B cell (primary cell): ENCODE data around the gene EYA4. TPM values are rescaled to one million over a fixed set of nuclear protein-coding genes. Genes with fewer than 3 reads are reported as not detected.

Source experiments
- ATAC-seq: fragments of 200-7000 bp; cut with Tn5 transposase; one replicate; pipeline ENCODE4 v1.10.0; 2021; ENCODE audit warnings: low read depth, mild to moderate bottlenecking, moderate number of reproducible peaks, moderate library complexity
- CTCF ChIA-PET: fragments of 350-600 bp; sonication (Branson Sonifier 250); formaldehyde crosslinking; loops from one replicate; lab custom pipeline; 2021; ENCODE audit warnings: antibody characterized with exemption, inconsistent platforms; lab: Charles Lee
- POLR2A ChIA-PET: fragments of 350-600 bp; sonication (Branson Sonifier 250); formaldehyde crosslinking; loops from one replicate; lab custom pipeline; 2021; ENCODE audit warnings: antibody characterized with exemption; lab: Charles Lee
- DNase-seq: peaks from one replicate; pipeline ENCODE4 v3.0.0; 2013
- H2AFZ ChIP-seq: 2 replicates; pipeline ENCODE4 v1.6.1; 2012; ENCODE audit warnings: mild to moderate bottlenecking, low read depth, low read length; ENCODE audit not compliant: insufficient read depth, poor library complexity, severe bottlenecking
- H3K27ac ChIP-seq, 2 donors: 1 replicate in 1 of 2; 2 replicates in 1 of 2; pipeline ENCODE4 v1.5.1; 2012 to 2013; ENCODE audit warnings: low read length in 2 of 2, mild to moderate bottlenecking in 2 of 2, moderate library complexity in 1 of 2
- H3K27me3 ChIP-seq, 4 experiments: fragments of 200-600 bp in 1 of 4; sonication (generic) in 1 of 4; replicated peaks in 1 of 4; 1 replicate in 2 of 4; 2 replicates in 2 of 4; pipeline versions ENCODE4 v1.6.1 to v1.7.0; 2013 to 2016; ENCODE audit warnings: low read length in 3 of 4, mild to moderate bottlenecking in 2 of 4, mixed read lengths in 1 of 4, moderate library complexity in 1 of 4; ENCODE audit not compliant: insufficient read depth in 4 of 4, control insufficient read depth in 3 of 4; ENCODE audit errors: control extremely low read depth in 1 of 4
- H3K36me3 ChIP-seq, 2 experiments: replicated peaks in 1 of 2; 1 replicate in 1 of 2; 2 replicates in 1 of 2; pipeline versions ENCODE4 v1.6.1 to v1.7.1; 2013; ENCODE audit warnings: low read length in 1 of 2; ENCODE audit not compliant: insufficient read depth in 2 of 2, control insufficient read depth in 1 of 2; ENCODE audit errors: control extremely low read depth in 1 of 2, extremely low read depth in 1 of 2
- H3K4me1 ChIP-seq, 2 donors: fragments of 200-600 bp in 1 of 2; sonication (generic) in 1 of 2; 1 replicate in 1 of 2; 2 replicates in 1 of 2; pipeline versions ENCODE4 v1.5.1 to v1.6.1; 2013 to 2017; ENCODE audit warnings: low read length in 2 of 2; ENCODE audit not compliant: control insufficient read depth in 2 of 2, insufficient read depth in 2 of 2
- H3K4me2 ChIP-seq: replicated peaks from 2 replicates; pipeline ENCODE3; 2012; ENCODE audit warnings: mild to moderate bottlenecking, low read depth, low read length; ENCODE audit not compliant: poor library complexity, severe bottlenecking
- H3K4me3 ChIP-seq, 5 experiments: fragments of 200-600 bp in 1 of 5; sonication (generic) in 1 of 5; 1 replicate in 3 of 5; 2 replicates in 2 of 5; pipeline versions ENCODE4 v1.5.1 to v1.7.0; 2011 to 2016; ENCODE audit warnings: low read length in 4 of 5, mild to moderate bottlenecking in 4 of 5, low read depth in 2 of 5, control low read depth in 1 of 5, moderate library complexity in 1 of 5; ENCODE audit not compliant: insufficient read depth in 1 of 5; ENCODE audit errors: control extremely low read depth in 1 of 5, extremely low read depth in 1 of 5
- H3K79me2 ChIP-seq: fragments of 200-600 bp; sonication (generic); one replicate; pipeline ENCODE4 v1.6.0; 2016; ENCODE audit warnings: low read length; ENCODE audit not compliant: control insufficient read depth, insufficient read depth
- H3K9ac ChIP-seq: fragments of 200-600 bp; sonication (generic); 2 replicates; pipeline ENCODE4 v1.6.1; 2017; ENCODE audit warnings: mild to moderate bottlenecking, low read length, moderate library complexity
- H3K9me3 ChIP-seq, 3 donors: one replicate each; pipeline versions ENCODE4 v1.6.1 to v1.7.1; 2013; ENCODE audit warnings: low read length in 2 of 3; ENCODE audit not compliant: control insufficient read depth in 2 of 3, insufficient read depth in 1 of 3; ENCODE audit errors: control extremely low read depth in 1 of 3
- H4K20me1 ChIP-seq: 2 replicates; pipeline ENCODE4 v1.6.0; 2012; ENCODE audit warnings: mild to moderate bottlenecking, low read length; ENCODE audit not compliant: insufficient read depth, control insufficient read depth, poor library complexity, severe bottlenecking
- H3K27ac Mint-ChIP-seq: one replicate; pipeline ENCODE4 v1.8.0; 2021; ENCODE audit warnings: mixed read lengths
- H3K27me3 Mint-ChIP-seq: one replicate; pipeline ENCODE4 v1.8.0; 2021; ENCODE audit warnings: mixed read lengths
- H3K4me1 Mint-ChIP-seq: one replicate; pipeline ENCODE4 v1.8.0; 2021; ENCODE audit warnings: mixed read lengths
- H3K4me3 Mint-ChIP-seq: one replicate; pipeline ENCODE4 v1.8.0; 2021; ENCODE audit warnings: mixed read lengths
- H3K9me3 Mint-ChIP-seq: one replicate; pipeline ENCODE4 v1.8.0; 2022; ENCODE audit warnings: mixed read lengths; ENCODE audit not compliant: insufficient read depth
- EZH2 ChIP-seq: IDR thresholded peaks from 2 replicates; pipeline ENCODE4 v1.6.1; 2012; ENCODE audit warnings: borderline replicate concordance, low read depth, mild to moderate bottlenecking, moderate library complexity, low read length; ENCODE audit not compliant: insufficient read depth, poor library complexity, severe bottlenecking
- WGBS: methylation state at CpG from one replicate; pipeline ENCODE4 v1.1.5; 2013; ENCODE audit warnings: missing lambda C conversion rate; ENCODE audit not compliant: insufficient coverage; 5-methylcytosine and 5-hydroxymethylcytosine counted together
- intact Hi-C: fragments of 100-400 bp; cut with micrococcal nuclease; formaldehyde crosslinking; loops from one replicate; pipeline ENCODE4 v1.10.0; 2022
- polyA plus RNA-seq: library from polyadenylated mRNA; depleted of rRNA; stranded (reverse); fragments of >200 nt; gene quantifications from 2 replicates; pipeline ENCODE4 v1.2.3, GENCODE V29; 2012
- total RNA-seq, 2 donors: library from RNA; stranded (reverse); fragments of 120-200 nt in 1 of 2; gene quantifications; 1 replicate in 1 of 2; 2 replicates in 1 of 2; pipeline versions ENCODE4 v1.2.3 to v1.2.4, GENCODE V29; 2013 to 2022
- TF ChIP-seq, protein P1 (sequence below): fragments of 200-600 bp; IDR thresholded peaks from one replicate; pipeline ENCODE4 v1.8.0; 2022; ENCODE audit warnings: antibody characterized with exemption, mild to moderate bottlenecking

EYA4 gene
- total and polyA plus RNA-seq, 2 donors (not counting 1 experiment from before 2014, with no cell fraction given) = 0.49 TPM; not detected in 1

DNA sequence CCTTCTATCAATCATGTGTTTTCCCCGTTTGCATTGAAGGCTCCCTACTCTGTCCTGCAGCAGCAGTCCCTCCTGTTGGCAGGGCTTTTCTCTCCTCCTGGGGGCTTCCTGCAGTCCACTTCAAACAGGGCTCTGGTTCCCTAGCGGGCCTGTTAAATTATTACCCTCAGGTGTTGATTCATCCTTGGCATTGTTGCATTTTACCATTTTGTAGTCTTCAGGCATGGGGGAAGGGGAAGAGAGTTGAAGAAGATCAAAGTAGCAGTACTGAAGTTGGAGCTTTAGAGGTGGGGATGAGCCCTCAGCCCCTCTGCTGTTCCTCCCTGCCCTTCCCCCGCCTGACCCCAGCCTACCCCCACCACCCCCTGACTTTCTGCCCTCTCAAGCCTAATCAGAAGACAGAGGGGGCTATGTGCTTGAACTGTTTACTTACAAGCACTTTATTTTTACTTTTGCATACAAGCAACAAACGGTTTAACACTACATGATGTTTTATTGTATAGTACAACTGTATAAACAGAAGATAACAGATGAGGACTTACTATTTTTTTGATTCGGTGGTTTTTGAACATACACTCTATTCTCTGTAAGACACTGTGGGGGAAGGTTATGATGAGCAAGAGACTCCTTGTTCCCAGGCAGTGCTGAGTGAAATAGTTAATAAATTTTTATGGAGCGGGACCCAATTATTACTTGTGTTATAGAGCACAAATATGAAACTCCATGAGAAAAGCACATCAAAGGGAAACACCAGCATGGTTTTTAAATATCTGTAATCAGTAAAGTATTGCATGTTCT is 169.7 kb downstream of the EYA4 start:
- Mint-ChIP-seq H3K4me3 (no peak overlapping the region), H3K4me1 (no peaks in the 10 kb centered on the region), H3K9me3 (no peaks in the 10 kb centered on the region), H3K27ac (no peak overlapping the region), H3K27me3 (no peaks in the 10 kb centered on the region)
- POLR2A ChIA-PET = no interaction called here
- H3K9ac ChIP-seq = no peak overlapping the region
- no peak overlapping the region for H3K27ac ChIP-seq
- ATAC-seq (no peak), DNase-seq (no peak)
- no peaks in the 10 kb centered on the region for H3K79me2 ChIP-seq
- TF ChIP-seq, protein P1, sequence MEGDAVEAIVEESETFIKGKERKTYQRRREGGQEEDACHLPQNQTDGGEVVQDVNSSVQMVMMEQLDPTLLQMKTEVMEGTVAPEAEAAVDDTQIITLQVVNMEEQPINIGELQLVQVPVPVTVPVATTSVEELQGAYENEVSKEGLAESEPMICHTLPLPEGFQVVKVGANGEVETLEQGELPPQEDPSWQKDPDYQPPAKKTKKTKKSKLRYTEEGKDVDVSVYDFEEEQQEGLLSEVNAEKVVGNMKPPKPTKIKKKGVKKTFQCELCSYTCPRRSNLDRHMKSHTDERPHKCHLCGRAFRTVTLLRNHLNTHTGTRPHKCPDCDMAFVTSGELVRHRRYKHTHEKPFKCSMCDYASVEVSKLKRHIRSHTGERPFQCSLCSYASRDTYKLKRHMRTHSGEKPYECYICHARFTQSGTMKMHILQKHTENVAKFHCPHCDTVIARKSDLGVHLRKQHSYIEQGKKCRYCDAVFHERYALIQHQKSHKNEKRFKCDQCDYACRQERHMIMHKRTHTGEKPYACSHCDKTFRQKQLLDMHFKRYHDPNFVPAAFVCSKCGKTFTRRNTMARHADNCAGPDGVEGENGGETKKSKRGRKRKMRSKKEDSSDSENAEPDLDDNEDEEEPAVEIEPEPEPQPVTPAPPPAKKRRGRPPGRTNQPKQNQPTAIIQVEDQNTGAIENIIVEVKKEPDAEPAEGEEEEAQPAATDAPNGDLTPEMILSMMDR = no peak
- no peak for TF ChIP-seq EZH2
- WGBS = 69% methylated on average over 1 of the region's 6 CpGs
- no peaks in the 10 kb centered on the region for H3K4me1 ChIP-seq
- CTCF ChIA-PET = no interaction called here
- H2AFZ ChIP-seq = no peak overlapping the region
- no peaks in the 10 kb centered on the region for H3K9me3 ChIP-seq
- H3K27me3 ChIP-seq = no peaks in the 10 kb centered on the region
- no peaks in the 10 kb centered on the region for H3K36me3 ChIP-seq
- H3K4me3 ChIP-seq = no peak overlapping the region
- H3K4me2 ChIP-seq = no peak overlapping the region
- intact Hi-C loops = no loop called here
- H4K20me1 ChIP-seq = no peaks in the 10 kb centered on the region

DNA sequence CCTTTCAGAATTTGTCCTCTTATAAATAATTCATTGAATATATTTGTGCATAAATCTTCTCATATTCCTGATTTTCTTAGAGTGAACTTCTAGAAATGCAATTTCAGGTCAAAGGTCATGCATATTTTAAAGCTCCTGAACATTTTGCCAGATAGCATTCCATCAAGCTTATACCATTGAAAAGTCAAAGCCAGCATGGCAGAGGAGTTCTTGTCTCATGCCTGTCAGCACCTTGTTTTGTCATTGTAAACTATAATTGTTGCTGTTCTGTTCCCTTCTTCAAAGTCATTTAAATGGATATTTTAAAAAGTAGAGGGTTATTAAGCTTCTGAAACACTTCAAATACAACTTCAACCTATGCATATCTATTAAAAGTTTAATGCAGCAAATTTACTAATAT is 170.6 kb downstream of the EYA4 start:
- Histone ChIP-seq H3K79me2 (no peaks in the 10 kb centered on the region), H4K20me1 (no peaks in the 10 kb centered on the region), H2AFZ (no peak overlapping the region), H3K4me1 (no peaks in the 10 kb centered on the region), H3K36me3 (no peaks in the 10 kb centered on the region), H3K9me3 (no peaks in the 10 kb centered on the region), H3K27me3 (no peaks in the 10 kb centered on the region), H3K9ac (no peak overlapping the region), H3K4me2 (no peak overlapping the region), H3K4me3 (no peak overlapping the region), H3K27ac (no peak overlapping the region)
- CTCF ChIA-PET = no interaction called here
- POLR2A ChIA-PET = no interaction called here
- DNase-seq (no peak), ATAC-seq (no peak)
- Mint-ChIP-seq H3K27ac (no peak overlapping the region), H3K4me3 (no peak overlapping the region), H3K9me3 (no peaks in the 10 kb centered on the region), H3K4me1 (no peaks in the 10 kb centered on the region), H3K27me3 (no peaks in the 10 kb centered on the region)
- intact Hi-C loops = no loop called here
- TF ChIP-seq, protein P1 = no peak
- TF ChIP-seq EZH2 = no peak
